Measurements from ENCODE around the gene RELA. TPM values are rescaled to one million over a fixed set of nuclear protein-coding genes. Genes with fewer than 3 reads are reported as not detected.
"Not testable (repeated sequence)": the region's sequence is repeated elsewhere in the genome, so short reads cannot be mapped to it uniquely, and the experiment has no call there.

The RELA gene
- total RNA-seq, 2 donors from 2014 or later, result 57.6 to 62.9 TPM

- intact Hi-C loops (cut with DNase I, micrococcal nuclease), result no loop called here
- ATAC-seq (peak; percentile 40), DNase-seq (peak; percentile 83 to 84)
Observed at GRCh38 chr11:65651589-65652510, 10.9 kb downstream of the RELA start.

- intact Hi-C loops (cut with DNase I, micrococcal nuclease), result no loop called here
- ATAC-seq, result no peak
Observed at GRCh38 chr11:65651339-65651588, 11.5 kb downstream of the RELA start.

GRCh38 chr11:65650547-65651338 is 12.0 kb downstream of the RELA start:
- peak in 1 of 2 donors; percentile 37 for DNase-seq
- ATAC-seq, result no peak
- intact Hi-C loops (cut with DNase I, micrococcal nuclease), result no loop called here

More at GRCh38 chr11:65651339-65651588, 11.5 kb downstream of the RELA start:
- no peak for DNase-seq

GRCh38 chr11:65649656-65650546 is 12.8 kb downstream of the RELA start:
- ATAC-seq (no peak), DNase-seq (no peak)
- intact Hi-C loops (cut with DNase I, micrococcal nuclease), result no loop called here

- intact Hi-C loops (cut with DNase I, micrococcal nuclease), result no loop called here
- no peak for ATAC-seq
- no peak for DNase-seq
Observed at GRCh38 chr11:65648997-65649493, 13.7 kb downstream of the RELA start.

DNA sequence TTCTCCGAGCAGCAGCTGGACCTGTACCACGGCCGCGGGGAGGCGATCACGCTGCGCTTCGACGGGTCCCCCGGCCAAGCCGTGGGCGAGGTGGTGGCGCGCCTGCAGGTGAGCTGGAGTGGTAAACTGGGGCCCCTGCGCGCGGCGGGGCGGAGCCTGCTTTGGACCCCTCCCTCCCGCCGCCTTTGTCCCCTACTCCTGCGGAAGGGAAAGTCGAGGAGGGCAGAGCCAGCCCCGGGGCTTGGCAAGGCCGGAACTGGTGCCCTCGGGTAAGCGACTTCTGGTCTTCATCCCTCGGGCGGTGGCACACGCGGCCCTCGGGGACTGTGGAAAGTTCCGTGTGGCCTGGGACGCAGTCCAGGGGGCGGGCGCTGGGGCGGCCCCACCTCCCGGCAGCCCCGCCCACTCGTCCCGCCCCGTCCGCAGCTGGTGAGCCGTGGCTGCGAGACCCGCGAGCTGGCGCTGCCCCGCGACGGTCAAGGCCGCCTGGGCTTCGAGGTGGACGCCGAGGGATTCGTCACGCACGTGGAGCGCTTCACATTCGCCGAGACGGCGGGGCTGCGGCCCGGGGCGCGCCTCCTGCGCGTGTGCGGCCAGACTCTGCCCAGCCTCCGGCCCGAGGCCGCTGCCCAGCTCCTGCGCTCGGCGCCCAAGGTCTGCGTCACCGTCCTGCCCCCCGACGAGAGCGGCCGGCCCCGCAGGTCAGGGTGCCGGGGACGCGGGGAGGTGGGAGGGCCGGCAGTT is 15.6 kb downstream of the RELA start:
- intact Hi-C loops (cut with DNase I, micrococcal nuclease), result no loop called here

DNA sequence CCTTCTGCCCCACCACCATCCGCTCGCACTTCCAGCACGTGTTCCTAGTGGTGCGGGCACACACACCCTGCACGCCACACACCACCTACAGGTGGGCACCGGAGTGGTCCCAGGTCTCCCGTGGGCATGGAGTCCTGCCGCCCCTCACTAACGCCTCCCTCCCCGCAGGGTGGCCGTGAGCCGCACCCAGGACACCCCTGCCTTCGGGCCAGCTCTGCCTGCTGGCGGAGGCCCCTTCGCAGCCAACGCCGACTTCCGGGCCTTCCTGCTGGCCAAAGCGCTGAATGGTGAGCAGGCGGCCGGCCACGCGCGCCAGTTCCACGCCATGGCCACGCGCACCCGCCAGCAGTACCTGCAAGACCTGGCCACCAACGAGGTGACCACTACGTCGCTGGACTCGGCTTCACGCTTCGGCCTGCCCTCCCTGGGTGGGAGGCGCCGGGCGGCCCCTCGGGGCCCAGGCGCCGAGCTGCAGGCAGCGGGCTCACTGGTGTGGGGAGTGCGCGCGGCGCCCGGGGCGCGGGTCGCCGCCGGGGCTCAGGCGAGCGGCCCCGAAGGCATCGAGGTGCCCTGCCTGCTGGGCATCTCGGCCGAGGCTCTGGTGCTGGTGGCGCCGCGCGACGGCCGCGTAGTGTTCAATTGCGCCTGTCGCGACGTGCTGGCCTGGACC is 16.3 kb downstream of the RELA start:
- intact Hi-C loops (cut with DNase I, micrococcal nuclease), result no loop called here
- DNase-seq (no peak), ATAC-seq (no peak)

More for the DNA sequence above, 15.6 kb downstream of the RELA start:
- DNase-seq, result peak in 1 of 2 donors; percentile 73
- ATAC-seq, result peak; percentile 79

- DNase-seq (no peak), ATAC-seq (no peak)
- intact Hi-C loops (cut with DNase I, micrococcal nuclease), result no loop called here
Observed at GRCh38 chr11:65645710-65646109, 17.0 kb downstream of the RELA start.

GRCh38 chr11:65644837-65645236 is 17.9 kb downstream of the RELA start:
- intact Hi-C loops (cut with DNase I, micrococcal nuclease), result no loop called here

GRCh38 chr11:65643971-65644370 is 18.7 kb downstream of the RELA start:
- intact Hi-C loops (cut with DNase I, micrococcal nuclease), result no loop called here
- peak in 1 of 2 donors; percentile 42 for DNase-seq
- ATAC-seq, result peak; percentile 38

More at GRCh38 chr11:65644837-65645236, 17.9 kb downstream of the RELA start:
- no peak for DNase-seq
- ATAC-seq, result no peak

- ATAC-seq, result no peak
- no peak for DNase-seq
- intact Hi-C loops (cut with DNase I, micrococcal nuclease), result no loop called here
Observed at GRCh38 chr11:65642014-65642671, 20.6 kb downstream of the RELA start.

DNA sequence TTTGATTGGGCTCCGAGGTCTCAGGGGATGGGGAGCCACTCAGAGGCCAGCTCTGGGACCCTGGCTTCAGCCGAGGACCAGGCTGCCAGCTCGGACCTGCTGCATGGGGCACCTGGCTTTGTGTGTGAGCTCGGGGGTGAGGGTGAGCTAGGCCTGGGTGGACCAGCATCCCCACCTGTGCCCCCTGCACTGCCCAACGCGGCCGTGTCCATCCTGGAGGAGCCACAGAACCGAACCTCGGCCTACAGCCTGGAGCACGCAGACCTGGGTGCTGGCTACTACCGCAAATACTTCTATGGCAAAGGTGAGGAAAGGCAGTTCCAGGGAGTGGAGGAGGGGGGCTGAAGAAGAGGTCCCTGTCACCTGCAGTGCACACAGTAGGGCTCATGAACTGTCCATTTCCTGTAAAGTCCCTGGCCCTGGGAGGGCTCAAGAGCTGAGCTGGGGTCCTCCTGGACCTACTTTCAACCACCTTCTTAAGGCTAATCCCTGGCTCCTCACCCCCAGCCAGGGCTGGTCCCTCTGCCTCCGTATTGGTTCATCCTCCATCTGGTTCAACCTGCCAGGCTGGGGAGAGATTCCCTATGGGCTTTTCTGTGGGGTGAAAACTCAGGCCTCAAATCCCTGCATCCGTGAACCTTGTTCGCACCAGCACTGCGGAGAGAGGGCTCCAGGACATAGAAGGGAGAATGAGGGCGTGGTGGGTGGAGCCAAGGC is 21.3 kb downstream of the RELA start:
- ATAC-seq (no peak), DNase-seq (no peak)
- intact Hi-C loops (cut with DNase I, micrococcal nuclease), result no loop called here

GRCh38 chr11:65640483-65641296 is 22.0 kb downstream of the RELA start:
- intact Hi-C loops (cut with DNase I, micrococcal nuclease), result no loop called here
- ATAC-seq (no peak), DNase-seq (peak; percentile 64 to 66)

- intact Hi-C loops (cut with DNase I, micrococcal nuclease), result no loop called here
- ATAC-seq, result no peak
- peak in 1 of 2 donors; percentile 57 for DNase-seq
Observed at GRCh38 chr11:65639623-65640482, 22.9 kb downstream of the RELA start.

DNA sequence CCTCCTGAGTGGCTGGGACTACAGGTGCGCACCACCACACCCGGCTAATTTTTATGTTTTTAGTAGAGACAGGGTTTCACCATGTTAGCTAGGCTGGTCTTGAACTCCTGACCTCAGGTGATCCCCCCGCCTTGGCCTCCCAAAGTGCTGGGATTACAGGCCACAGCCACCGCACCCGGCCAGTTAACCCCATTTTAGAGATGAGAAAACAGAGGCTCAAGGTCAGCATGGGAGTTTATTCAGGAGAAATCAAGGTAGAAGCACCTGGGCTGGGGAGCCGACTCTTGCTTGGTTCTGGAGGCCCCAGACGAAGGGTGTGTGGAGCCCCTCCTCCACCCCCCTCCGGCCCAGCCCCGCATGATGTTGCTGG is 23.5 kb downstream of the RELA start:
- ATAC-seq; DNase-seq; intact Hi-C loops (cut with DNase I, micrococcal nuclease): not testable (repeated sequence)

Measured in left colon (tissue), 2 donors.